Stimulated activated CD4-positive, alpha-beta T cell treated with anti-CD3 and anti-CD28 coated beads, Interleukin-12 subunit alpha, Interleukin-12 subunit beta, amount 100 ng/mL, for 4 hours (primary cell): ENCODE data around the gene CACNB2.

Source experiments
- DNase-seq: peaks from one replicate; pipeline ENCODE4 v3.0.0-alpha.2; 2020

The CACNB2 gene

GRCh38 chr10:18472977-18473376 is 332.8 kb downstream of the CACNB2 start:
- DNase-seq, result no peak

GRCh38 chr10:18473424-18474117 is 333.3 kb downstream of the CACNB2 start:
- DNase-seq, result no peak

GRCh38 chr10:18474118-18474455 is 333.9 kb downstream of the CACNB2 start:
- no peak for DNase-seq

GRCh38 chr10:18476076-18476647 is 335.9 kb downstream of the CACNB2 start:
- DNase-seq, result no peak

- no peak for DNase-seq
These were observed 338.1 kb downstream of the CACNB2 start for GRCh38 chr10:18478354-18478753.

- DNase-seq, result no peak
These were observed 339.3 kb downstream of the CACNB2 start for GRCh38 chr10:18479502-18479901.

GRCh38 chr10:18483516-18484186 is 343.4 kb downstream of the CACNB2 start:
- no peak for DNase-seq

GRCh38 chr10:18486438-18486837 is 346.2 kb downstream of the CACNB2 start:
- DNase-seq, result no peak

- DNase-seq, result no peak
These were observed 350.5 kb downstream of the CACNB2 start for GRCh38 chr10:18490755-18491154.

- DNase-seq, result no peak
These were observed 357.7 kb downstream of the CACNB2 start for GRCh38 chr10:18497806-18498369.

GRCh38 chr10:18498998-18499397 is 358.8 kb downstream of the CACNB2 start:
- no peak for DNase-seq

- no peak for DNase-seq
These were observed 360.4 kb downstream of the CACNB2 start for GRCh38 chr10:18500576-18500975.

GRCh38 chr10:18501198-18501597 is 361.0 kb downstream of the CACNB2 start:
- DNase-seq, result no peak

GRCh38 chr10:18501629-18502028 is 361.4 kb downstream of the CACNB2 start:
- no peak for DNase-seq

GRCh38 chr10:18504161-18504560 is 363.9 kb downstream of the CACNB2 start:
- no peak for DNase-seq

- DNase-seq, result no peak
These were observed 365.4 kb downstream of the CACNB2 start for GRCh38 chr10:18505456-18506118.

GRCh38 chr10:18508587-18508986 is 368.4 kb downstream of the CACNB2 start:
- DNase-seq, result no peak

GRCh38 chr10:18514537-18514936 is 374.3 kb downstream of the CACNB2 start:
- no peak for DNase-seq

- no peak for DNase-seq
These were observed 376.6 kb downstream of the CACNB2 start for GRCh38 chr10:18516851-18517250.

- DNase-seq, result no peak
These were observed 382.8 kb downstream of the CACNB2 start for GRCh38 chr10:18523025-18523424.

GRCh38 chr10:18523858-18524257 is 383.6 kb downstream of the CACNB2 start:
- DNase-seq, result no peak

- DNase-seq, result no peak
These were observed 387.5 kb downstream of the CACNB2 start for GRCh38 chr10:18527687-18528086.

GRCh38 chr10:18528292-18528691 is 388.1 kb downstream of the CACNB2 start:
- no peak for DNase-seq
